Activated naive CD4-positive, alpha-beta T cell treated with anti-CD3 and anti-CD28 coated beads, Interleukin-2, amount 50 U/mL, for 24 hours (primary cell): ENCODE data around the gene CST9L.
A peak's percentile ranks its signal among the peaks of the same experiment; 100 is the strongest.
"Not testable (repeated sequence)": the region's sequence is repeated elsewhere in the genome, so short reads cannot be mapped to it uniquely, and the experiment has no call there.

Source experiments
- H3K27ac Mint-ChIP-seq: one replicate; pipeline ENCODE4 v1.8.0; 2021; ENCODE audit warnings: mild to moderate bottlenecking, mixed read lengths
- H3K27me3 Mint-ChIP-seq: one replicate; pipeline ENCODE4 v1.8.0; 2021; ENCODE audit warnings: mixed read lengths
- H3K36me3 Mint-ChIP-seq: one replicate; pipeline ENCODE4 v1.8.0; 2021; ENCODE audit warnings: mixed read lengths
- H3K4me1 Mint-ChIP-seq: one replicate; pipeline ENCODE4 v1.8.0; 2021; ENCODE audit warnings: mixed read lengths
- H3K4me3 Mint-ChIP-seq: one replicate; pipeline ENCODE4 v1.8.0; 2021; ENCODE audit warnings: mild to moderate bottlenecking, mixed read lengths
- H3K9me3 Mint-ChIP-seq: one replicate; pipeline ENCODE4 v1.8.0; 2021; ENCODE audit warnings: mixed read lengths

CST9L gene

DNA sequence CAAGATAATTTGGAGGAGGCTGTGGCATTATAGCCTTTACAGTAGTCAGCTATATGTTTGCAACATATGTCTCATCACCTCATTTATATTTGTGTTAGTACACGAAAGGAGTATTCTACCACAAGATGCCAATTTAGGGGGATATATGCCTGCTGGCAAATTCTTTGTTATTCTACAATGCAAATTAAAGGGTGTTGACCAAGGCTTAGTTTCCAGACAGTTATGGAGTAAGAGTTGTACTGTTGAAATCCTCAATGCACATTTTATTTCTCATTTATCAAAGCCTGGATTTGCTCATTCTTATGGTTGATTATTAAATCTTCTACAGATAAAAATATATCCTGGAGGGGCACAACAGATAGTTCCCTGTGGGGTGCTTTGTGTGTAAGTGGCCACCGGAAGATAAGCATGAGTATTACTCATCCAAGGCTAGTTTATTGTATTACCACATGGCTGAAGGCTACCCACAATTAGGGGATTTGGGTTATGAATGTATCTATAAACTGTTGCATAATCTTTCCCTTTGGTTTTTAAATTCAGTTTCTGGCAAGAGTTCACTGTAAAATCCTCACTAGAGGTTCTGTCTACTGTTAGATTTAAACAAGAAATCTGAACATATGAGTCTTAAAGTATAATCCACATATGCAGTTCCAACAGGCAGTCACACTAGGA, 28.4 kb upstream of the CST9L start:
- Mint-ChIP-seq H3K4me3 (no peak overlapping the region), H3K27ac (no peak overlapping the region), H3K36me3 (no peaks in the 10 kb centered on the region), H3K27me3 (no peaks in the 10 kb centered on the region), H3K9me3 (no peaks in the 10 kb centered on the region), H3K4me1 (no peaks in the 10 kb centered on the region)

- no peaks in the 10 kb centered on the region for H3K4me1 Mint-ChIP-seq
- H3K27ac Mint-ChIP-seq: no peak overlapping the region
- H3K36me3 Mint-ChIP-seq: no peaks in the 10 kb centered on the region
- H3K27me3 Mint-ChIP-seq: no peaks in the 10 kb centered on the region
- no peak overlapping the region for H3K4me3 Mint-ChIP-seq
- no peaks in the 10 kb centered on the region for H3K9me3 Mint-ChIP-seq
These were observed 27.7 kb upstream of the CST9L start for GRCh38 chr20:23595941-23596340.

DNA sequence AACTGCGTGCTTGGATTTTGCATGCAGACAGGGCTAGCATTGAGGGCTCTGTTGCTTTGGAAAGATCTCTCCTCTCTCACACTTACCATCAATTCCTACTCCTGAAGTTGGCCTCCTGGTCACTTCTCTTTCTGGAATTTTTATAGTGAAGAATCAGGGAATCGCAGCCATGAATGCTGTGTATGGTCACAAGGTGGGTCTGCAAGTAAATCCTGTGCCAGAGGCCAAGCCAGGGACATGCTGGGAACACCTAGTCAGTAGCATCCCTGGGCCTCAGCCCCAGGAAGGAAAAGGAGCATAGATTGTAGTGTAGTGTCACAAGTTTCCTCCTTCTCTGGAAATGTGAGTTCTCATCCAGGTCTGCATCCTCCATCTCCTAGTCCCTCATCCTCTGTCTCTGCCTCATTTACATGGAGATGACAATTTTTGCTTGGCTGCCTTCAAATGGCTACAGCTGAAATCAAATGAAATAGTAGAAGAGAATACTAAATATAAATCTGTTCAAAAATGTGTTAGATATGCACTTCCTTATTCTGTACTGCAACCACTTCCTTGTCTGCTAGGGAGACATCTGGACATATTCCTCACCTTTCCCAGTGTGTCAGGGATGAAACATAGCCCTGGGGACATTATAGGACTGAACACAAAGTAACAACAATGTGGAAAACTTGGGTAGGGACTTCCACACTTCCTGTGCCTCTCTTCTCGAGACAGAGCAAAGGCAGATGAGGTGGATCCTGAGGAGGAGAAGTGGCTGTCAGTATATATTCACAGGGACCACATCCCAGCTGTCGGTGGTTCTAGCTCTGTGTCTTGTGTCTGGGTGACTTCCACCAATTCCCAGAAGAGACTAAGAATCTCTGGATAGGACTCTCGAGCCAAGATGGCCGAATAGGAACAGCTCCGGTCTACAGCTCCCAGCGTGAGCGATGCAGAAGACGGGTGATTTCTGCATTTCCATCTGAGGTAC, 20.4 kb upstream of the CST9L start:
- H3K9me3 Mint-ChIP-seq: no peaks in the 10 kb centered on the region
- no peaks in the 10 kb centered on the region for H3K36me3 Mint-ChIP-seq
- H3K4me3 Mint-ChIP-seq: no peak overlapping the region
- no peak overlapping the region for H3K27ac Mint-ChIP-seq
- peaks cover 6% of the 10 kb centered on the region for H3K27me3 Mint-ChIP-seq
- H3K4me1 Mint-ChIP-seq: no peaks in the 10 kb centered on the region

GRCh38 chr20:23587631-23588030, 19.3 kb upstream of the CST9L start:
- Mint-ChIP-seq H3K27ac (no peak overlapping the region), H3K9me3 (no peaks in the 10 kb centered on the region), H3K4me1 (no peaks in the 10 kb centered on the region), H3K4me3 (no peak overlapping the region), H3K27me3 (peaks cover 7% of the 10 kb centered on the region), H3K36me3 (no peaks in the 10 kb centered on the region)

DNA sequence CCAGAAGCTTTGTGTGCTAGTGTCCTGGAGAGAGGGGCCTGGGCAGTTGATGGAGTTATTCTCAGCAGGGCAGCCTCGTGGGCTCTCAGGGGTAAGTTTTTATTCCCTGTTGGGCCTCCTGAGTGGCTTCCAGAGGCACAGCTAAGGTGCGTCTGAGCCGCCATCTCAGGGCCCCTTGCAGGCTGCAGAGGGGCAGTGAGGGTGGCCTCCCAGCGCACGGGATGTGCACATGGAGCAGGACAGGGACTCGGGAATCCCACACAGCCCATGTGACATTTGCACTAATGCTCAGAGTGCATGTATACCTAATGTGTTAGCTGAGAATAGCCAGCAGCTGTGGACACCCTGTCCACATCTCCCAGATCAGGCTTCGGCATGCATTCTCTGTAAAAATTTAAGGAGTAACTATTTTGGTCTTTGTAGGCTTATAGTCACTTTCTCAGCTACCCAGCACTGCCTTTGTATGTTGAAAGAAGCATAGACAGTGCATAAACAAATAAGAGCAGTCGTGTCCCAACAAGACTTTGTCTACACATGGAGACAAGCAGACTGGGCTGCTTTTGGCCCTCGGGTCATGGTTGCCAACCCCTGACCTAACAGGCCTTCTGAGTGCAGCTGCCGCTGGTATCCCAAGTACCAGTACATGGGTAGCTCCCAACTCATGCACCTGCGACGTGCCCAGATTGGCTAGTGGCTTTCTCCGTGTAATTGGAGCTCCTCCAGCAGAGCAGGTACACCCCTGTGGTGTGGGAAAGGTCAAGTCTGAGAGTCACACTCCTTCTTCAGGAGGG, 18.6 kb upstream of the CST9L start:
- Mint-ChIP-seq H3K4me3 (no peak overlapping the region), H3K9me3 (no peaks in the 10 kb centered on the region), H3K27me3 (peaks cover 12% of the 10 kb centered on the region), H3K4me1 (no peaks in the 10 kb centered on the region), H3K36me3 (peaks cover 1% of the 10 kb centered on the region), H3K27ac (no peak overlapping the region)

- H3K27me3 Mint-ChIP-seq: peaks cover 13% of the 10 kb centered on the region
- H3K36me3 Mint-ChIP-seq: peaks cover 1% of the 10 kb centered on the region
- H3K4me3 Mint-ChIP-seq: no peak overlapping the region
- no peaks in the 10 kb centered on the region for H3K4me1 Mint-ChIP-seq
- H3K27ac Mint-ChIP-seq: no peak overlapping the region
- peaks cover 3% of the 10 kb centered on the region for H3K9me3 Mint-ChIP-seq
These were observed 17.8 kb upstream of the CST9L start for GRCh38 chr20:23585808-23586734.

DNA sequence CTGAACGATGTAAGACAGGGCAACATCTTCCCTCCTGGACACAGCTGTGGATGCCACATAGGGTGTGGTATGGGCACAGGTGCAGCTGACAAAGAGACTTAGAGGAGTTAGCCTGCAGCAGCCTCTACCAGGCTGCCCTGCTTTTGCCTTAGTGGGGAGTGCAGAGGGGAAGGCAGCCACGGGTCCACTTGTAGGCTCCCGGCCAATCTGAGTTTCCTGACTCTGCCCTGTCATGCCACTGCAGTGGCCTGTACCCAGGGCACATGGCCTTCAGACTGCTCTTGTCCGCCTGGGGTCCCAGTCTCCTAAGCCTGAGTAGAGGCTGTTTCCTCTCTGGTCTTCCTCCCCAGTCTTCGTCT, 17.1 kb upstream of the CST9L start:
- Mint-ChIP-seq H3K9me3 (peaks cover 5% of the 10 kb centered on the region), H3K4me3 (no peak overlapping the region), H3K36me3 (peaks cover 1% of the 10 kb centered on the region), H3K4me1 (no peaks in the 10 kb centered on the region), H3K27ac (no peak overlapping the region), H3K27me3 (peaks cover 16% of the 10 kb centered on the region)

DNA sequence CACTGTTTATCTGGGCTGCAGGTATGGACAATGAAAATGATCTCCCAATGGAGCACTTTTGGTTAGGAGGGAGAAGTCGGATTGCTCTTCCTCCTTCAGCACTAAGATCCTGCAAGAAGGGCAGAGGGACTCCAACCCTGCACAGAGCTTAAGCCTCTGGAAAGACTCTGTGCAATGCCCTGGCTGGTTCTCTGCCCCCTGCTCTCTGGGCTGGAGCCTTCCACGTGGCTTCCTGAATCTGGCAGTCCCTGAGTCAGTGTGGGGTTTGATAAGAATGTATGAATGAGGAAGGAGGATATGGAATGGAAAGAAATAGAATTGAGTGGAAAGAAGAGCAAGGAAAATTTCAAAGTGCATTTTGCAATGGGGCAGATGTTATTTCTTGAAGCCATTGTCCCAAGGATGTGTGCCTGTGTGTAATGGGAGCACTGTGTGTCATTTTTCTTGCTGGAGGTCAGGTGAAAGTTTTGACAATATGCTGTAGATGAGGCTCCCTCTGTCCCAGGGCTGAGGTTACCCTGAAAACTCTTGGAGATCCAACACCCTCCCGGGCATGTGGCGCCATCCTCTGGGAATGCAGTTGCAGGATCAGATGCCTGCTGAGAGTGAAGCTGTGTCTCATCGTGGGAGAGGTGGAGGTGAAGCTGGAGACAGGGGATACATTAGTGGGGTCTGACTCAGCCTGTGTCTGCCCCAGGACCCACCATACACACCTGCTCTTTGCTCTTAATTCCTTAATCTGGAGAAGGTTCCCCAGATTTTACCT, 16.3 kb upstream of the CST9L start:
- peaks cover 5% of the 10 kb centered on the region for H3K9me3 Mint-ChIP-seq
- no peaks in the 10 kb centered on the region for H3K4me1 Mint-ChIP-seq
- no peak overlapping the region for H3K4me3 Mint-ChIP-seq
- no peak overlapping the region for H3K27ac Mint-ChIP-seq
- peaks cover 1% of the 10 kb centered on the region for H3K36me3 Mint-ChIP-seq
- peaks cover 19% of the 10 kb centered on the region for H3K27me3 Mint-ChIP-seq

DNA sequence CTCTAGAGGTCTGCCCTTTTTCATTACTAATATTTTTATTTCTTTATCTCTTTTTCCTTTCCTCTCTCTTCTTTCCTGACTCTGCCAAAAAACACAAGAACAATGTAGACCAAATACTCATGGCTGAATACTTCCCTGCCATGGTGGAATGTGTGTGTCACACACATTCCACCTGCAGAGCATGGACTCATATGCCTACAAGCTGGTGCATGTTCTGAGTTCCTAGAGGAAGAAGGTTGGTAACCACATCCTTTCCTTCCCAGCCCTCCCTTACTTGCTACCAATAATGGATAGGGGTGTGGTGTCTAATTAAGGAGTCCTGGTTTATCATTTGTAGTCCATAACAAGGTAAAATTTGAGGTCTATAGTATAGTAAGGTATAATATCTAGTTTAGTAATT, 15.2 kb upstream of the CST9L start:
- peaks cover 5% of the 10 kb centered on the region for H3K9me3 Mint-ChIP-seq
- H3K36me3 Mint-ChIP-seq: peaks cover 1% of the 10 kb centered on the region
- H3K4me3 Mint-ChIP-seq: no peak overlapping the region
- H3K4me1 Mint-ChIP-seq: no peaks in the 10 kb centered on the region
- H3K27me3 Mint-ChIP-seq: peaks cover 19% of the 10 kb centered on the region
- no peak overlapping the region for H3K27ac Mint-ChIP-seq

GRCh38 chr20:23582293-23582692, 14.0 kb upstream of the CST9L start:
- Mint-ChIP-seq H3K36me3 (peaks cover 1% of the 10 kb centered on the region), H3K9me3 (peaks cover 5% of the 10 kb centered on the region), H3K27me3 (peaks cover 18% of the 10 kb centered on the region), H3K4me1 (no peaks in the 10 kb centered on the region), H3K27ac (no peak overlapping the region), H3K4me3 (no peak overlapping the region)

DNA sequence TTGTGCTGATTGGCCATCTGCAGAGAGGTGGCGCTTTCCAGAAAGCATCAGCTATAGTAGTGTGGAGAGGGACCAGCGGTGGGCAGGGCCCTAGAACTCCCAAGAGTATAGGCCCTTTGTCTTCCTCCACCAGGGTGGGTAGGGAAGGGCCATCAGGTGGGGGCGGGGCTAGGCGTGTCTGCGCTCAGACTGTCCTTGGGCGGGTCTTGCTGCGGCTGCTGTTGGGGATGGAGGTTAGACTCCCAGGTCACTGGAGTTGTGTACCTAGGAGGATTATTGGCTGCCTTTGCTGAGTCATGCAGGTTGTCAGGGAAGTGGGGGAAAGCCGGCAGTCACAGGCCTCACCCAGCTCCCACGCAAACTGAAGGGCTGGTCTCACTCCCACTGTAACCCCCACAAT, 13.5 kb upstream of the CST9L start:
- H3K27me3 Mint-ChIP-seq: peaks cover 18% of the 10 kb centered on the region
- H3K9me3 Mint-ChIP-seq, H3K4me3 Mint-ChIP-seq, H3K4me1 Mint-ChIP-seq, H3K36me3 Mint-ChIP-seq, H3K27ac Mint-ChIP-seq: not testable (repeated sequence)

- no peak overlapping the region for H3K27ac Mint-ChIP-seq
- H3K9me3 Mint-ChIP-seq: no peaks in the 10 kb centered on the region
- H3K27me3 Mint-ChIP-seq: peaks cover 5% of the 10 kb centered on the region
- no peaks in the 10 kb centered on the region for H3K4me1 Mint-ChIP-seq
- H3K36me3 Mint-ChIP-seq: no peaks in the 10 kb centered on the region
- H3K4me3 Mint-ChIP-seq: no peak overlapping the region
These were observed 6.7 kb upstream of the CST9L start for GRCh38 chr20:23574977-23575376.

GRCh38 chr20:23570178-23570760, 2.0 kb upstream of the CST9L start:
- Mint-ChIP-seq H3K9me3 (no peaks in the 10 kb centered on the region), H3K4me3 (no peak overlapping the region), H3K36me3 (no peaks in the 10 kb centered on the region), H3K4me1 (no peaks in the 10 kb centered on the region), H3K27me3 (peaks cover 8% of the 10 kb centered on the region), H3K27ac (no peak overlapping the region)

DNA sequence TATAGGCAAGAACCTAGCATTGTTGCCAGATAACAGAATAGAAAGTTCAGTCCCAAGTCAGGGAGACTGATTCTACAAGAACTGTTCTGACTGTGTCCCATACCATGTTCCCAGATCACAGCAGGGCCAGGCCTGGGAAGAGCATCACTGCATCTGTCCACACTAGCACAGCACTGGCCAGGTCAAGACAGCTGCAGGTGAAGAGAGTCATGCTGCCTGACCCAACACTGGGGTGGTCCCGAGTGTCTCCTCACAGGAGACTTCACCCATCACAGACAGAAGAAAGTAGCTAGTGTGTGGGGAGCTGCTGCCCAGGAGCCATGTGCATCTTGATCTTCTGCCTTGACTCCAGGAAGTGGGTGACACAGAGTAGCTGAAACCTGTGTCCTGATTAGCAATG, 1.3 kb upstream of the CST9L start:
- peaks cover 8% of the 10 kb centered on the region for H3K27me3 Mint-ChIP-seq
- no peaks in the 10 kb centered on the region for H3K9me3 Mint-ChIP-seq
- no peaks in the 10 kb centered on the region for H3K4me1 Mint-ChIP-seq
- peak overlapping the region; percentile 4 for H3K27ac Mint-ChIP-seq
- H3K36me3 Mint-ChIP-seq: no peaks in the 10 kb centered on the region
- H3K4me3 Mint-ChIP-seq: no peak overlapping the region
